Loucy (cell line): ENCODE measurements around the gene FBLN7.

Experiments used
- EZH2phosphoT487 ChIP-seq: fragments of 200-600 bp; IDR thresholded peaks from 2 replicates; pipeline ENCODE4 v1.6.1; 2018; ENCODE audit warnings: antibody characterized with exemption, mild to moderate bottlenecking, moderate library complexity, borderline replicate concordance
- TF ChIP-seq, protein P1 (sequence below): fragments of 200-600 bp; sonication (generic); conservative IDR thresholded peaks from 2 replicates; pipeline ENCODE4 v1.5.1; 2014; ENCODE audit warnings: mild to moderate bottlenecking, antibody characterized with exemption, low read length

DNA sequence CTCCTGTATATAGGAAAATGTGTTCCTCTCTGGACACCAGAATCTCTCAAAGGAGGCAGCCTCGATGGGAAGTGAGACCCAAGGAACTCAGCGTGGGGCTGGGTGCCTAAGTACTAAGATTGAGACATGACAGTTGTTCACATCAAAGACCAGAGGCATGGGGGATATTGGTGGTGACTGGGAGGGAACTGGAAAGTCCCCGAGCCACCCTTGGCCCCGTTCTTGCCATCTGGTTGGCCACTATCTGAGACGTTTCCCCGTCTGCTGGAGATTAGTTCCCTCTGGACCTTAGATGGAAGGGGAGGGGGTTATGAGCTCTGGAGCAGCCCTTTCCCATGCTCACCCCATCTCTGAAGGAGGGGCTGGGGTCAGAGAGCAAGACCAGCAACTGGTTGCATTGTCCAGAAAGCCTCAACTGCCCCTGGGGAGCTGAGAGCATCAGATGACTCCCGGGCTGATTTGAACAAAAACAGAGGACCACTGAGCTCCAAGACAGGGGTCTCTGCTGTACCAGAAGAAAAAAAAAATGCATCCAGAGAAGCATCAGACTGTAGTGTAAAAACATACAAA lies 11.8 kb downstream of the FBLN7 start:
- TF ChIP-seq, protein P1, sequence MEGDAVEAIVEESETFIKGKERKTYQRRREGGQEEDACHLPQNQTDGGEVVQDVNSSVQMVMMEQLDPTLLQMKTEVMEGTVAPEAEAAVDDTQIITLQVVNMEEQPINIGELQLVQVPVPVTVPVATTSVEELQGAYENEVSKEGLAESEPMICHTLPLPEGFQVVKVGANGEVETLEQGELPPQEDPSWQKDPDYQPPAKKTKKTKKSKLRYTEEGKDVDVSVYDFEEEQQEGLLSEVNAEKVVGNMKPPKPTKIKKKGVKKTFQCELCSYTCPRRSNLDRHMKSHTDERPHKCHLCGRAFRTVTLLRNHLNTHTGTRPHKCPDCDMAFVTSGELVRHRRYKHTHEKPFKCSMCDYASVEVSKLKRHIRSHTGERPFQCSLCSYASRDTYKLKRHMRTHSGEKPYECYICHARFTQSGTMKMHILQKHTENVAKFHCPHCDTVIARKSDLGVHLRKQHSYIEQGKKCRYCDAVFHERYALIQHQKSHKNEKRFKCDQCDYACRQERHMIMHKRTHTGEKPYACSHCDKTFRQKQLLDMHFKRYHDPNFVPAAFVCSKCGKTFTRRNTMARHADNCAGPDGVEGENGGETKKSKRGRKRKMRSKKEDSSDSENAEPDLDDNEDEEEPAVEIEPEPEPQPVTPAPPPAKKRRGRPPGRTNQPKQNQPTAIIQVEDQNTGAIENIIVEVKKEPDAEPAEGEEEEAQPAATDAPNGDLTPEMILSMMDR, result no peak
- no peak for TF ChIP-seq EZH2phosphoT487
